Suprapubic skin (tissue), 4 donors: ENCODE measurements around the gene PTPRJ. TPM values are rescaled to one million over a fixed set of nuclear protein-coding genes. Genes with fewer than 3 reads are reported as not detected.

Source experiments
- DNase-seq, 2 donors: peaks; one replicate each; pipeline ENCODE4 v3.0.0-alpha.2; 2019; ENCODE audit warnings: low spot score in 2 of 2
- H3K27ac ChIP-seq: fragments of 200-600 bp; sonication (generic); one replicate; pipeline ENCODE4 v1.5.1; 2019
- H3K27me3 ChIP-seq: fragments of 200-600 bp; sonication (generic); one replicate; pipeline ENCODE4 v1.5.1; 2019
- H3K36me3 ChIP-seq: fragments of 200-600 bp; sonication (generic); one replicate; pipeline ENCODE4 v1.5.1; 2019
- H3K4me1 ChIP-seq: fragments of 200-600 bp; sonication (generic); one replicate; pipeline ENCODE4 v1.5.1; 2019
- H3K4me3 ChIP-seq: fragments of 200-600 bp; sonication (generic); one replicate; pipeline ENCODE4 v1.5.1; 2019; ENCODE audit warnings: mild to moderate bottlenecking
- H3K9me3 ChIP-seq: fragments of 200-600 bp; sonication (generic); one replicate; pipeline ENCODE4 v1.5.1; 2019
- CTCF ChIP-seq, 2 donors: fragments of 200-600 bp in 1 of 2; fragments of 450-650 bp in 1 of 2; sonication (generic) in 1 of 2; IDR thresholded peaks; one replicate each; pipeline ENCODE4 v1.5.1; 2016 to 2019; ENCODE audit warnings: antibody characterized with exemption in 2 of 2, mild to moderate bottlenecking in 1 of 2, moderate library complexity in 1 of 2
- EP300 ChIP-seq: sonication (generic); formaldehyde crosslinking; IDR thresholded peaks from one replicate; pipeline ENCODE4 v1.6.1; 2017; ENCODE audit warnings: antibody characterized with exemption
- POLR2A ChIP-seq, 2 donors: fragments of 450-650 bp; IDR thresholded peaks; one replicate each; pipeline ENCODE4 v1.6.1; 2017; ENCODE audit warnings: antibody characterized with exemption in 2 of 2, mild to moderate bottlenecking in 2 of 2, moderate library complexity in 2 of 2
- POLR2AphosphoS5 ChIP-seq, 3 donors: sonication (generic); formaldehyde crosslinking; IDR thresholded peaks; one replicate each; pipeline ENCODE4 v1.6.1; 2017; ENCODE audit warnings: antibody characterized with exemption in 3 of 3
- WGBS: methylation state at CpG from one replicate; pipeline ENCODE4 v1.1.5; 2018; 5-methylcytosine and 5-hydroxymethylcytosine counted together
- total RNA-seq, 4 donors: library from RNA; depleted of rRNA; stranded (reverse); fragments of >200 nt; gene quantifications; one replicate each; pipeline ENCODE4 v1.1.0, GENCODE V29; 2016

Gene PTPRJ
- total RNA-seq, 4 donors from 2014 or later: 4.0 to 15.5 (median 13.1) TPM

DNA sequence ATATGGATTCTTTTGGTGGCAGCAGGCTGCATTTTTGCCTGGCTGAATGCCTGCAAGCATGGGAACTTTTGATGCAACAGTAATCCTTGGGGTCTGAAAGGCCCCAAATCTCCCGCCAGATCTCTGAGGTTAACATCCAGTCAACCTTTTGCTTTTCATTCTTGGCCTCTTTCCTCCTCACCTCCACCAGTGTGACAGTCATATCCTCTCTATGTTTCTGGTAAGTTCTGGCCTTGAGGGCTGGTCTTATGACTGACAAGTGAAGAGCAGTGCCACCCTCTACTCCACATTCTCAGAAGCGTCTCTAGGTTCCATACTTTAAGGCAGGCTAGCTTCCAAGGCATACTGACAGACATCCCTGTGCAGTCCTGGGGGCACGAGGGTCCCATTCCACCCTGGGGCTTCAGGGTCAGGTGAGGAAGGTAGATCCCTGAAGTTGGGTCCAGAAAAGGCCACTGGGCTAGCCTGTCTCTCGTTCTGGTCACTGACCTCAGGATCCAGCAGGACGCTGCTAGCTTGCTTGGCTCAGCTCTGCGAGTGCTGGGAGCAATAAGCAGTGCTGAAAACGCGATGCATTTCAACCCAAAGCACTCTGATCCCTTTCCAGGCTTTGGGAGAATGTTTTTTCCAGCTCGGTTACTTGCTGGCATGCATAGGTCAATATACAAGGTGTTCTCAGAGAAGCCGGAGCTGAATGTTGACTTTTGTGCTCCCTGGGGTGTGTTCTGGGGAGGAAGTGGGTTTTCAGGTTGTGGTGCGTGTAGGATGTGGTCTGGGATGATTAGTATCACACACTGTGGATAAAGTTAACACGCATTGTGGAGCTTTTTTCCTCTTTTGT is 75.2 kb downstream of the PTPRJ start:
- H3K27me3 ChIP-seq: no peaks in the 10 kb centered on the region
- no peak for DNase-seq
- H3K9me3 ChIP-seq: no peaks in the 10 kb centered on the region
- 74% methylated on average over 12 of the region's 12 CpGs for WGBS
- no peak overlapping the region for H3K4me3 ChIP-seq
- H3K27ac ChIP-seq: peak overlapping the region; percentile 30
- TF ChIP-seq POLR2A (IDR thresholded peaks at IDR 0.05): no peak
- no peak for TF ChIP-seq EP300
- TF ChIP-seq POLR2AphosphoS5 (IDR thresholded peaks at IDR 0.05): no peak
- TF ChIP-seq CTCF (IDR thresholded peaks at IDR 0.05): no peak
- H3K4me1 ChIP-seq: peaks cover 21% of the 10 kb centered on the region
- H3K36me3 ChIP-seq: no peaks in the 10 kb centered on the region

- TF ChIP-seq EP300 (no peak), POLR2AphosphoS5 (IDR thresholded peaks at IDR 0.05) (no peak), POLR2A (IDR thresholded peaks at IDR 0.05) (no peak), CTCF (IDR thresholded peaks at IDR 0.05) (no peak)
- no peak overlapping the region for H3K4me3 ChIP-seq
- no peaks in the 10 kb centered on the region for H3K27me3 ChIP-seq
- no peak for DNase-seq
- H3K9me3 ChIP-seq: no peaks in the 10 kb centered on the region
- H3K27ac ChIP-seq: no peak overlapping the region
- 91% methylated on average over 20 of the region's 20 CpGs for WGBS
- H3K36me3 ChIP-seq: no peaks in the 10 kb centered on the region
- peaks cover 18% of the 10 kb centered on the region for H3K4me1 ChIP-seq
Measured at GRCh38 chr11:48056325-48057183, 76.2 kb downstream of the PTPRJ start.

DNA sequence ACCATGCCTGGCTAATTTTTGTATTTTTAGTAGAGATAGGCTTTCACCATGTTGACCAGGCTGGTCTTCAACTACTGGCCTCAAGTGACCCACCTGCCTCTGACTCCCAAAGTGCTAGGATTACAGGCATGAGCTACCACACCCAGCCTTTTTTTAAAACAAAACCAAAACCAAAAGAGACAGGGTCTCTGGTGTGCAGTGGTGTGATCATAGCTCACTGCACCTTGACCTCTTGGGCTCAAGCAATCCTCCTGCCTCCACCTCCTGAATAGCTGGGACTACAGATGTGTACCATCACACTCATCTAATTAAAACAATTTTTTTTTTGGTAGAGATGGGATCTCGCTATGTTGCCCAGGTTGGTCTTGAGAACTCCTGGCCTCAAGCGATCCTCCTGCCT is 77.7 kb downstream of the PTPRJ start:
- no peak for DNase-seq
- no peaks in the 10 kb centered on the region for H3K9me3 ChIP-seq
- TF ChIP-seq CTCF (IDR thresholded peaks at IDR 0.05) (no peak), POLR2AphosphoS5 (IDR thresholded peaks at IDR 0.05) (no peak), EP300 (no peak)
- H3K36me3 ChIP-seq: no peaks in the 10 kb centered on the region
- H3K27me3 ChIP-seq: no peaks in the 10 kb centered on the region
- 91% methylated on average over 2 of the region's 2 CpGs for WGBS
- peaks cover 17% of the 10 kb centered on the region for H3K4me1 ChIP-seq
- no peak overlapping the region for H3K27ac ChIP-seq
- no peak overlapping the region for H3K4me3 ChIP-seq

DNA sequence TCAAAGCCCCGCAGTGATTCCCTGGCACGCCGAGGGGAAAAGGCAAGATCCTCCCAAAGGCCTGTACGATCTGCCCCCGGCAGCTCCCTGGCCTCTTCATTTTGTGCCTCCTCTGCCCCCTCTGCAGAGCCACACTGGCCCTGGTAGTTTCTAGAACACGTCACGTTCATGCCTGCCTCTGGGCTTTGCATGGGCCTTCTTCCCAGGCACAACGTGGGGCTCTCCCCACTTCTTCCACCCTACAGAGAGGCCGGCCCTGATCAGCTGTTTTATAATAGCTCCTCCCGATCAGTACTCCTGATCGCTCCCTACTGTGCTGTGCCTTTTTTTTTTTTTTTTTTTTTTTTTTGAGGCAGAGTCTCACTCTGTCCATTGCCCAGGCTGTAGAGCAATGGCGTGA is 78.4 kb downstream of the PTPRJ start:
- H3K36me3 ChIP-seq: no peaks in the 10 kb centered on the region
- peaks cover 22% of the 10 kb centered on the region for H3K4me1 ChIP-seq
- TF ChIP-seq CTCF (IDR thresholded peaks at IDR 0.05) (no peak), POLR2AphosphoS5 (IDR thresholded peaks at IDR 0.05) (no peak), EP300 (no peak), POLR2A (IDR thresholded peaks at IDR 0.05) (no peak)
- no peak overlapping the region for H3K4me3 ChIP-seq
- WGBS: 94% methylated on average over 12 of the region's 12 CpGs
- no peak for DNase-seq
- no peaks in the 10 kb centered on the region for H3K27me3 ChIP-seq
- H3K27ac ChIP-seq: no peak overlapping the region
- H3K9me3 ChIP-seq: no peaks in the 10 kb centered on the region

- Histone ChIP-seq H3K27ac (no peak overlapping the region), H3K27me3 (no peaks in the 10 kb centered on the region), H3K4me3 (no peak overlapping the region), H3K4me1 (peaks cover 27% of the 10 kb centered on the region), H3K36me3 (no peaks in the 10 kb centered on the region), H3K9me3 (no peaks in the 10 kb centered on the region)
- WGBS: 84% methylated on average over 3 of the region's 3 CpGs
- TF ChIP-seq POLR2AphosphoS5 (IDR thresholded peaks at IDR 0.05) (no peak), EP300 (no peak), POLR2A (IDR thresholded peaks at IDR 0.05) (no peak), CTCF (IDR thresholded peaks at IDR 0.05) (no peak)
- DNase-seq: no peak
Measured at GRCh38 chr11:48062649-48063048, 82.3 kb downstream of the PTPRJ start.
